GM18519 (cell line): Measurements from ENCODE around the gene RTL10.

Experiments
- ATAC-seq: cut with Tn5 transposase; IDR thresholded peaks from one replicate; pipeline ENCODE4 v1.9.1; 2021; ENCODE audit warnings: mild to moderate bottlenecking, moderate library complexity; ENCODE audit not compliant: unreplicated experiment, low FRiP score

Gene RTL10

DNA sequence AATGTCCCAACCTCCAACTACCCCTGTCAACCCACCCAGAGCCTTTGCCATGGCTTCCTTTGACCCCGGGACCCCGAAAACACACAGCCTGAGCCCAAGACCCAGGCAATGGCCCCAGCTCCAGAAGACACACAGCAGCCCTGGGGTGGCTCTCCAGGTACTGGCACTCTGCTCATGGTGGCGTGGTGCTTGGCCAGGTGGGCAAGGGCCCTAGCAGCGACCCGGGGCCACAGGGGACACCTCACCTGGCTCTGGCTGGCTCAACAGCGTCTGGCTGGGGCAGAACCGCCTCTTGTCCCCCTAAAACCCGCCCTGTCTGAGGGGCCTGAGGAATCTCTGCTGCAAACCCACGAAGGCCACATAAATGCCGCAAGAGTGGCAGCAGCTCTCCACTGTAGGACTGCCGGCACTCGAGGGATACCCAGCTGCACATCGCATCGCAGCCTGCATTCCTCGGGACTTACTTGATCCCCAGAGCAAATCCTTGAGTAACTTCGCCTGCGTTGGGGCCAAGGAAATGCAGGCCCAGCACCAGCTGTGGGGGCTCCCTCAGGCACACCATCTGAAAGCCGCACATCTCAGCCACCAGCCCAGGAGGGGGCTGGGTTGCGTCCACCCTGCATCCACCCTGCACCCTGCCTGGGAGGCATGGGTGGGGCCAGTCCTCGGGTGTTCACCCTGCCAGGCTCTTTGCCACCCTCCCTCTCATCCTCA, 23.1 kb upstream of the RTL10 start:
- ATAC-seq: no peak

DNA sequence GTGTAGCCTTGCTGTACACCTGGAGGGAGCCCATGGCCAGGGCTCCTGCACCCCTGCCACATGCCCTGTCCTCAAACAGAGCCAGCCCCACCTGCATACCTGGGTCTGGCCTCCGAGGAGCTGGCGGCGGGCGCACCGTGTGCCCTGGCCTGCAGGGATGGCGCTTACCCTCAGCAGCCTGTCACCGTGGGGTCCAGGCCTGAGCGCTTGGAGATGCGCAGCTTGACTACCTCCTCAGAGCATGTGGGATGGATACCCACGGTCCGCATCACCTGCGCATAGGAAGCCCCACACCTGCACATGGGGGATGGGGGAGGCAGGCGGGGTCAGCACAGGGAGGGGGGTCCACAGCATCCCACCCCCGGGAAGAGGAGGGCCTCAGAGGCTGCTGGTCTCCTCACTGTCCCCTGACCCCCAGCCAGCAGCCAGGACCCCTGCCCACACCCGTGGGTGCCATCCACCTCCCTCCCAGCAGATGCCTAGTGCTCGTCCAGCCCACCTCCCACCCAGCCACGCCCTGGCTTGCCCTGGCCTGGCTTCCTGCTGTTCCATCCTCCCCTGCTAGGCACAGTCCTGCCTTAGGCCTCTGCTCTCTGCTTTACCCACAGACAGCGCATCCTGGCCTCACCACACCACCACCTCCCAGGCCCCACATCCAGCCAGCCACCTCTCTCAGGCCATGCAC, 22.4 kb upstream of the RTL10 start:
- ATAC-seq: no peak

DNA sequence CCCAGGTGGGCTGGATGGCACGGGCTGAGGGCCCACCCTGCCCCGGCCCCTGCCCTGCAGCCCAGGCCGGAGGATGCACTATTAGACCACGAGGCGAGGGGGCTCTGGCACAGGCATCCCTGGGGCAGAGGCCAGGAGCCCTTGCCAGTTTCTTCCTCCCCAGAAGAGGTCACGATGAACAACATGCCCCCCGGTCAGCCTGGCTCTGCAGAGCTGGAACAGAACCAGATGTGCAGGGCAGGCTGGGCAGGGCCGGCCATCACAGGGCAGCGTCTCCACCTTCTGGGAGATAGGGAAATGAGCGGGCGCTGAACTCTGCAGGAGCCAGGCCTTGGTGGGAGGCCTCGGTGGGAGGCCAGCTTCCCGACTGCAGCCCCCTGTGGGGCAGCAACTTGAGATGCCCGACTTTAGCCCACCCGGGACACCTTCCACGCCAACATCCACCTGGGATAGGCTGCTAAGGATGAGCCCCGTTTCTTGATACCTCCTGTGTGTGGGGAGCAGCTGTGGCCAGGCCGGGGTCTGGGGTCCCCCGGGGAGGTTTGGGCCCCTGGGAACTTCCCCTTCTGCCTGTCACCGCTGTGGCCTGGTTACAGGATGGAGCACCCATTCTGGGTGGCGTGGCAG, 21.8 kb upstream of the RTL10 start:
- ATAC-seq: no peak

DNA sequence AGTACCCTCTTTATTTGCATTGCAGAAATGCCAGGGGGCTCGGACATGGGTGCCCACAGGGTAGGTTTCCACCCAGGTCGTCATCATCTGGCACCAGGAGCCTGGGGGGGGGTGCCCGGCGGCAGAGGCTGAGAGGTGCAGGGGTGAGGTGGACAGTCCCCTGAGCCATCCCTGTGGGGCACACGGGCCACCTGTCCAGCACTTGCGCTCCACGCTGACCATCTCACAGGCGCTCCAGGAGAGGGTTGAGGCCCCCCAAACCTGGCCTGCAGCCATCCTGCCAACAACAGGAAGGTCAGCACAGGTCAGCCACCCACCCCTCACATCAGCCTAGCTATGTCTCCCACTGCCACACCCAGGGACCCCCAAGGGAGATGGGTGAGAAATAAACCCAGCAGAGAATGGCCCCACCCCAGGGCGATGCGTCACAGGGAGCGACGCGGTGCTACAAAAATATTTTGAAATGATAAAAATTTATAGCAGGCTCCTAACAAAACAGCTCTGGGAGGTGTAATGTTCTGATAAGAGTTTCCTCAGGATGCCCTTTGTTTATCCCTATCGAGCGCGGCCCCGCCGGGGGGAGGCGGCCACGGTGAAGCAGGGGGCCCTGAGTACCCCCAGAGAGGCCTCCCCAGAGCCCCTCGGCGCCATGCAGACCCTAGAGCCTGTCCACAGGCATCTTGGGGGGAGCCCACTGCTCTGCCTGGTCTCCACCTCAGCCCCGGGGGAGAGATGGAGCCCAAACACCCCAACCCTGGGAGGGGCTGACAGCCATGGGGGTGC, 21.0 kb upstream of the RTL10 start:
- ATAC-seq: no peak

DNA sequence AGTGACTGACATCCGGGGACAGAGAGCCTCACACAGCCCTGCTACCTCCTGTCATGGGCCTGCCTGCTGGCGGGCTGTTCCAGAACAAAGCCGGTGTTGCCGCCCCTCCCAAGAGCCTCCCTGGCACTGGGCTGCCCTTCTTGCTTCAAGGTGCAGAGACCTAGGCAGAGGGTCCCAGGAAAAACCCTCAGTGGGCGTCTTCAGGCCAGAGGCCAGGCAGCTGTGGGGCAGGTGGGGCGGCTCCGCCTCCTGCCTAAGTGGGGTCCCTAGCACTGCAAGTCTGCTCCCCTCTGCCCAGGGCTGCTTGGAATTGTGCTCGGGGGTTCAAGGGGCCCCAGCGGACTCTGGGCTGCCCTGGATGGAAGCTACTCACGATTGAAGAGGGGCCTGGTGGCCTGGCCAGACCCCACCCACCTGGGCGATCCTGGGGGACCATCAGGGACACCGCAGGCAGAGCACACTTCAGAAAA, 20.4 kb upstream of the RTL10 start:
- no peak for ATAC-seq

DNA sequence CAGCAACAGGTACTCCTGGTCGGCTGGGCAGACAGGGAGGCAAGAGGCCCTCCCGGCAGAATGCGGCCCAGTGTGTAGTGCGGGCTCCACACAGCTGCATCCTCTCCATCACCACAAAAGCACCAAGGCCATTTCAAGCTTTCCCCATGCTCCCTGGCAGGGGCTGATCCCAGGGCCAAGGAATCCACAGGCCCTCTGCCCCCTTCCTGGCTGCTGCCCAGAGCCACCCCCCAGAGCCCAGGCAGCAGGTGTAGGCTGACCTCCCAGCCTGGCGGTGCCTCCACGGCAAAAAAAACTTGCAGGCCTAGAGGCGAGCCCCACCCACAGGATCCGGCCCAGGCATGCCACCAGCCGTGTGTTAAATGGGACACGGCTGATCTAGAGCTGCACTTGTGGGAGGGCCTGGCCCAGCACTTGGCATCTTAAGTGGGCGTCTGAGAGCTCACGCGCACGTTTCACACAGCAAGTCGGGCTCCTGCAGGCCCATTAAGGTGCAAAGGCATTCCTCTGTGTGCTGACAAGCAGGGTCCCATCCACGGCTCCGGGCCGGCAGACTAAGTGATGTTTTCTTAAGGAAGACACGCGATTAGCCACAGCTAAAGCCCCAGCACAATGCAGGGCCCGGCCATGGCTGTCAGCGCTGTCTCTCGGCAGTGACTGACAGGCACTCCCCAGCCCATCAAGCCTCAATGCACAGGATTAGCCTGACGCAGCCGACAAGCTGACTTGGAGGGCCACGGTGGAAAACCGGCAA, 19.8 kb upstream of the RTL10 start:
- no peak for ATAC-seq

DNA sequence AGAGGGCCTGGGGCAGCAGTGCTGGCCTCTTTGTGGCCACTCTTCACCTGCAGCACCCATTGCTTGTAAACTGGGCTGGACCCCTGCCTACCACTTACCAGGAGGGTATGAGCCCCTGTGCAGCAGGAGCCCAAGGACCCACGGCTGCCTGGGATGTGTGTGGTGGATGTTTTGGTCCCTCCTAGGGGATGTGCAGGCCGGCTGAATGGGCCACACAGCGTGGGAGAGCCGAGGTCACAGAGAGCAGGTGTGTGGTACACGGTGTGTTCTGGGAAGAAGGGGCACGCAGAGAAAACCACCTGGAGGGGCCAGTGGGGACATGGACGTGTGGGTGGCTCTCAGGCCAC, 19.3 kb upstream of the RTL10 start:
- ATAC-seq: no peak

DNA sequence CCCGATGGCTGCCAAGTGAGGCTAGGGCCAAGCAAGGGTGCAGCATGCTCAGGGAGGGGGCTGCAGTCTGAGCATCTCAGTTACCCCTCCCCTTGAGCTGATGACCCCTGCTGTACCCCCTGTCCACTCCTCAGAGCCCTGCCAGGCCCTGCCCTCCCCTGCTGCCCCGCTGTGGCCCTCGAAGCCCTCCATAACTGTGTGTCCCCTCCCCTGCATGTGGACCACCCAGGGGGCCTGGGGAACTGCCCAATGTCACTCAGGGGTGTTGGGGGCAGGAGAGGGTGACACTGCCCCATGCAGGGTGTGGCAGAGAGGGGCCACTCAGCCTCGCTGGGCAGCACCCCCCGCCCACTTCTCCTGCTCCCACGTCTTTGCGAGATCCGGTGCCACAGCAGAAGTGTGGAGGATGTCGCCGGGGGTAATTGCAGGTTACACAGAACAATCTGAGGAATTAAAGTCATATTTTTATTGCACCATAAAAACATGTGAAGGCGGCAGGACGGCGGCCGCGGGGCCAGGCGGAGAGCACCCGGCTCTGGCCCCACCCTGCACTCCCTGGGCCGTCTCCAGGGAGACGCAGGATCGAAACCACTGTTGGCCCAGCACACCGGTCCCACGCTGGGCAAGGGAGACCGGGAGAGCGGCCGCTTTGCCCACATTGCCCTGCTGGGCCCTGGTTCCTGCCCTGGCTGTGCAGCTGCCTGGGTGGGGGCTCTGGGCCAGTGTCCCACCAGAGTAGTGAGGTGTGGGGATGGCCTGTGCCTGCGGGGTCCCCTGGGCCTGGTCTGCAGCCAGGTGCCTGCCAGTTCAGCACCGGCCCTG, 18.7 kb upstream of the RTL10 start:
- ATAC-seq: no peak

DNA sequence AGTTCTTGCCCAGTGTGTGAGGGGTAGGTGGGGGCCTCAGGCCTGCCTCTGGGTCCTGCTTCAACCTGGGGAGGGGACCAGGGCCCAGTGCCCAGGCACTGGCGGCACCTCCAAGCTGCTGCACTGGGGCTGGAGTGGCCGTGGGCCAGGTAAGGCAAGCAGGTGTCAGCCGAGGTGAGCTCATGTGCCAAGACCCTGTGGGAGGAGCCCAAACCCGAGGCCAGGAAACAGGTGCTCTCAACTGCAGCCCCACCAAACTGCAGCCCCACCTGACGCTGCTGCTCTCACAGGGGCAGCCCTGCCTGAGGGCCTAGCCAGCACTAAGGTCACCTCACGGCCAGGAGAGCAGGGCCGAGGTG, 18.1 kb upstream of the RTL10 start:
- no peak for ATAC-seq

DNA sequence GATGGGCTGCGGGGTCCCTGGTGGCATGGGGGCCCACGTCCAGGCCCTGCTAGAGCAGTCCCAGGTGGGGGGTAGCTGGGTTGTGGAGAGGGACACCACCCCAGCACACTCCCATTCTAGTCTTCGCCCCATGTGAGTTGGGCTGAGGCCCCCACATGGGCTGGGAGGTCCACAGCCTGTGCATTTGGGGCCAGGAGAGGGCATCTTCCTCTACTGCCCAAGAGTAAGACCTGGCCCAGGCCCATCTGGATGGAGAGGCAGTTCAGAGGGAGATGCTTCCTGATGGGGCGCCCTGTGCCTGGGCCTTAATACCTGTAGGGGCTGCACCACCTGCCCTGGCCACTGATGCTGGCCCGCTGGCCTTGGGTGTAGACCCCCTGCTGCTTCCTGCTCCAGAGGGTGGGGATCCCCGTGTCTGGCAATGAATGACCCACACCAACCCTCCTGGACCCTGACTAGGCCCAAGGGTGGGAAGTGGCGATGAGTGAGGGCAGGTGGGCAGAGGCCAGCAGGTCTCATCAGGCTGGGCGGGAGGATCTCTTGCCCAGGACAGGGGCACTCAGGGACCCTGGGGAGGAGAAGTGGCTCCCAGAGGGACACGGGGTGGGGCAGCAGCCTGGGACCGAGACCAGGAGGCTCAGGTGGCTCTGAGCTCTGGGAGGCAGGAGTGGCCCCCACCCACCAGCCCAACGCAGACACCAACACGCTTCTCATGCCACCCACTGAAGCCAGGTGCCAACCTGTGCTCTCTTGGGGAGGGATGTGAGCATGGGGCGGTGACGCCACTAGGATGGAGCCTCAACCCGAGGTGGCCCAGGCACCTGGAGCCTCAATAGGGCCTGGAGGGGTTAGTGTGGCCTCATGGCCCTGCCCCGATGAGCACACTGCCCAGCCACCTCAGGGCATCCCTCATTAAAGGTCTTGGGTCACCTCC, 17.4 kb upstream of the RTL10 start:
- ATAC-seq: no peak

DNA sequence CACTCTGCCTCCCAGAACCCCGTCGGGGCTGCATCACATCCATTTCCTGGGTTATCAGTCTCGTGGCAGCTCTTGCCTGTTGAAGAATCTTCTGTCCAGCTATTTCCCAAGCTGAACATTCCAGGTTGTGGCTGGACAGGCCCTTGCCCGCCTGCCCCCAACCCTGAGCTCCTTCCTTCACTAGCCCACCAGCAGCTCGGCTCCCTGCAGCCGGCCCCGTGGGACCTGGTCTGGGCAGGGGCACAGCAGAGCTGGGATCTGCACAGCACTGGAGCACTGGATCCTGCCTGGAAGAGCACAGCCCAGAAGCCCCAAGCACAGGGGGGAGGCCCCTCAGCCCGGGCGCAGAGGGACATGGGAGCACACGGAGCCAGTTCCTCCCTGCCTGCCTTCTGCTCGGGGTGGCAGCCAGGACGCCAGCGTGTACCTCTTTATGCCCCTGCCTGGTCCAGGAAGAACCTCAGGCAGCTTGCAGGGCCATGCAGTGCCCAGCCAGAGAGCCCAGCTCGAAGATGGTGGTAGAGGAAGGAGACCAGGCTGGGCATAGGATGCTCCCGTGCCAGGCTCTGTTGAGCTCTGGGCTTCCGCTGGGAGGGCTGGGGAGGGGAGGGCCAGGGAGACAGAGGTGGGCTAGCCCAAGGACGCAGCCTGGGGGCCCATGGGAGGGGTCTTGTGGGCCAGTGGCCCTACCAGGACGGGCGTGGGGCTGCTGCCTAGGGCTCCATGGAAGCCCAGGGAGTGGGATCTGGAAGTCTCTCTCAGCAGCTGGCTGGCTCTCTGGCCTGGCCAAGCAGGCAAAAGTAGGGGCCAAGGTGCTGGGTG, 16.6 kb upstream of the RTL10 start:
- ATAC-seq: no peak

DNA sequence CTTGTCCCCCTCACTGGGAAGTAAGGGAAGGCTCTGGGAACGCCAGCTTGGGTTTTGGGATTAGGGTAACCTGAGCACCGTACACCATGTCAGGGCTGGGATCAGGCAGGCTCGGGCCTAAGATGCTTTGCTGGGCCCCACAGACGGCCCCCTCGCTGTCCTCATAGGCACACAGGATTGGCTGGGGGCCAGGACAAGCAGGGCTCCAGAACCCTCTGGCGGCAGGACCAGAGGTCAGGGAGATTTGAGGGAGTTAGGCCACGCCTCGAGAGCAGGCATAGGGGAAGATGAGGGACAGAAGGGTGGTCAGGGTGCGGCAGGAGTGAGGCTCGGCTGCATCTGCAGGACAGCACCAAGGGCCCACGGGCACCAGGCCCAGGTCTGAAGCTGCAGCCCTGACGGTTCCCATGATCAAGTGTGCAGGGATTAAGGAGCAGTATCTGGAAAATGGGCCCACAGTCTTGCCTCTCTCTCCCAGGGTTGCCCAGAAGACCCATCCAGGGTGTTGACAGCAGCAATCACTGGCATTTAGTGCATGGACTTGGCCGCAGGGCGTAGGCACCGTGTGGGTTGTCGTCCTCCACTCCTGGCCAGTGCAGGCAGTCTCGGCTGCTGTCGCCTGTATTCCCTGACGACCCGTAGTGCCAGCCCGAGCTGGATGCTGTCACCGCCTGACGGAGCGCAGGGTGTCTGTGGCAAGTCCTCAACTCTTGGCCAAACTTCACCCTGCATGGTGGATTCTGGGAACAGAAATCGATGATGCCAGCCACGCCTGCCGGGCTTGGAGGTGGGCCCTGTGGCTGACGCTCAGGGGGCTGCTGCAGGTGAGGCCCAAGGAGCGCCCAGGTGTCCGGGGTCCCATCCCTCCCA, 15.7 kb upstream of the RTL10 start:
- no peak for ATAC-seq

DNA sequence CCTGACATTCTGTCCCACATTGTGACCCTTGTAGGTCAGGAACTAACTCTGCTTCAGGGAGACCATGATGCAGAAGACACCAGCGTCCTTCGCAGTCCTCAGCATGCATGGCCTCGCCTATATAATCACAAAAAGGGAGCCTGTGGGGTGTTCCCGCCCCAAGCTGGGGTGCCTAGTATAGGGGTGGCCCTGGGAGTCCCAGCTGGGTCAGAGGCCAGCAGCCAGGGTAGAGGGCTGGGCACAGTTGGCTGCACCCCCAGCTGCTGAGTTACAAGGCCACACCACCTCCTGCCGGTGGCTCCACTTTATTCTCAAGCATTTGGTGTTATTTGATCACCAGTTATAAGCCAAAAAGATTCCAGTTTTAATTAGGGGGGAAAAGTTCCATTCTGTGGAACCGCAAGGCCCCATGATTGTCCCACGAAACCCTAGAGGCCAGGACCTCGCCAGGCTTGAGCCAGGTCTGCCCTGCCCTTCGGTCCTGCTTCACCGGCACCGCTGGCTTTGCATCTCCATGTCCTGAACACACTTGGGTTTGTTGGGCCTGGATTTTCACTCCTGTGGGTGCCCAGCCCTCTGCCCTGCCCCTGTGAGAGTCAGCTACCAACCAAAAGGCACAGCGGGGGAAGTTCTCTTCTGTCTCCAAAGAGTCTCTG, 15.0 kb upstream of the RTL10 start:
- no peak for ATAC-seq

DNA sequence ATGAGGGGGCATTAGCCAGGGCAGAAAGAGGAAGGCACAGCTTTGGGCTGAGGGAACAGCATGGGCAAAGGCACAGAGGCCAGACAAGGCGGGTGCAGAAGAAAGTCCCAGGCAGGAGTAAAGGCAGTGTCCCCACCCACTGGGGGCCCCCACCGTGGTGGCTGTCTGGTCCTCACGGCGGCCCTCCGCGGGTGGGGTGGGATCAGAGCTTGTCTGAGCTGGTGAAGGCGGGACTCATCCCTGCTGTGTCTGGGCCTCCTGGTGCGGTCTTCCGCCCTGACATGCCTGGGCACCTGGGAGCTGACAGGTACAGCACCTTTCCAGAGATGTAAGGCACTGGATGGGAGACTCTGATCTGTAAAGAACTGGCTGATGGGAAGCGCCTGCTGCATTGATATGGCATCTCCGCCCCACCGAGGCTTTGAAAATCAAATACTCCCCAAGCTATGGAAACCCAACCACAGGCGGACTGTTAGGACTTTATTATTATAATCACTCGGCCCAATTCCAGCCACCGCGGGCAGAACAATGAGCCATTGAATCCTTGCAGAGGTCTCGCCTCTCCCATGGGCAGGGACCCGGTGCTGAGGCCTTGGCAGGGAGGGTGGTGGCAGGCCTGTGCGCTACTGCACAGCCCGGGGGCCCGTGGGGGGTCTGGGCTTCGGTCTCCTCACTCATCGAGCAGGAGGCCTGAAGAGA, 14.2 kb upstream of the RTL10 start:
- no peak for ATAC-seq

DNA sequence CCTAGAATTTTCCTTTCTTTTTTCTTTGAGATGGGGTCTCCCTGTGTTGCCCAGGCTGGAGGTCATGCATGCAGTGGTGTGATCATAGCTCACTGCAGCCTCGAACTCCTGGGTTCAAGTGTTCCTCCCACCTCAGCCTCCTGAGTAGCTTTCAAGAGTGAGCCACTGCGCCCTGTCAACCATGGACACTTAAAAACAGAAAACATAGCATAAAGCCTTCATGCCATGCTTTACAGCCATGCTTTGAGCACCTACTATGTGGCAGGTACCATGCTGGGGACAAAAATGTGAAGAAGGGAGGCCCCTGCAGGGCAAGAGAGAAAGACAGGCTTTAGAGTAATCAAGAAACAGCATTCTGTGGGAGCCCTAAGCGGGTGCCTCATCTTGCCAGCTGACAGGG, 13.7 kb upstream of the RTL10 start:
- ATAC-seq: no peak

DNA sequence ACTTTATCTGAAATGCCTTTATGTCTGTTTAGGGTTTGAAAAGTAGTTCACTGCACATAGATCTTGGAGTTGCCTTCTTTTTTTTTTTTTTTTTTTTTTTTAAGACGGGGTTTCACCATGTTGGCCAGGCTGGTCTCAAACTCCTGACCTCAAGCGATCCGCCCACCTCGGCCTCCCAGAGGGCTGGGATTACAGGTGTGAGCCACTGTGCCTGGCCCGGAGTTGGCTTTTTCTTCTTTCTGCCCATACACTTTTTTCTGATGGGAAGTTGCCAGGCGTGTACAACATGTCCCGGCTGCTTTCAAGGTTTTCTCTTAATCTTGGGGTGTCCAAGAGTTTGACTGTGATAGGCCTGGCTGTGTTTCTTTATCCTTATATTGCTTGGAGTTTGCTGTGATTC, 12.9 kb upstream of the RTL10 start:
- ATAC-seq: no peak
